ENCODE measurements around the gene NOD1. TPM values are rescaled to one million over a fixed set of nuclear protein-coding genes. Genes with fewer than 3 reads are reported as not detected.

The NOD1 gene
- total and polyA plus RNA-seq, 2 of the 8 experiments (the other 6 are each of a cell fraction or from before 2014, with no cell fraction given), result 3.8 to 6.5 TPM

GRCh38 chr7:30380294-30380693, 98.3 kb downstream of the NOD1 start:
- Histone ChIP-seq H3K4me3 (ENCODE audit: extremely low read depth in 1 of 4, insufficient read depth in 2 of 4, low read depth in 3 of 4, low read length in 4 of 4) (no peak overlapping the region), H3K23me2 (ENCODE audit: low read depth, low read length) (no peaks in the 10 kb centered on the region), H2BK12ac (ENCODE audit: low read depth, low read length) (no peak overlapping the region), H3K4me2 (ENCODE audit: insufficient read depth in 1 of 2, low read depth in 2 of 2, low read length in 2 of 2) (no peak overlapping the region), H3K79me1 (ENCODE audit: low read depth, low read length) (no peaks in the 10 kb centered on the region), H2AFZ (ENCODE audit: low read length) (no peak overlapping the region), H3K4ac (replicated peaks; ENCODE audit: insufficient read length, low read depth, low read length) (no peak overlapping the region), H2BK120ac (replicated peaks; ENCODE audit: low read depth, low read length) (no peak overlapping the region), H4K8ac (ENCODE audit: extremely low read depth, insufficient read depth, low read length) (no peak overlapping the region), H3K36me3 (ENCODE audit: control insufficient read depth in 2 of 4, insufficient read depth in 4 of 4, low read length in 3 of 4) (no peaks in the 10 kb centered on the region), H4K5ac (ENCODE audit: insufficient read length, low read depth, low read length) (no peak overlapping the region), H3K4me1 (replicated peaks in 1 of 4; ENCODE audit: control insufficient read depth in 3 of 4, insufficient read depth in 4 of 4, low read length in 3 of 4) (no peaks in the 10 kb centered on the region), H3K18ac (ENCODE audit: extremely low read depth, low read length) (no peak overlapping the region), H2AK5ac (ENCODE audit: low read depth, low read length) (no peak overlapping the region), H3K9me3 (ENCODE audit: insufficient read depth in 2 of 2, low read depth in 1 of 2, low read length in 1 of 2) (no peaks in the 10 kb centered on the region), H3K79me2 (ENCODE audit: control insufficient read depth in 1 of 2, insufficient read depth in 2 of 2, low read length in 2 of 2) (no peaks in the 10 kb centered on the region), H2BK5ac (ENCODE audit: low read depth, low read length) (no peak overlapping the region), H2BK15ac (ENCODE audit: low read length) (no peak overlapping the region), H3K56ac (replicated peaks; ENCODE audit: insufficient read length, low read depth, low read length) (no peak overlapping the region), H2BK20ac (ENCODE audit: low read length) (no peak overlapping the region), H3K9ac (replicated peaks in 1 of 4; ENCODE audit: extremely low read depth in 1 of 4, low read depth in 3 of 4, low read length in 3 of 4) (no peak overlapping the region), H3K23ac (ENCODE audit: insufficient read length) (no peak overlapping the region), H3K14ac (ENCODE audit: insufficient read length) (no peak overlapping the region), H3K27ac (ENCODE audit: low read depth, low read length) (no peak overlapping the region), H4K20me1 (replicated peaks in 1 of 2; ENCODE audit: control insufficient read depth in 1 of 2, insufficient read depth in 2 of 2, low read length in 2 of 2) (no peaks in the 10 kb centered on the region), H3K27me3 (replicated peaks in 1 of 4; ENCODE audit: control insufficient read depth in 3 of 4, extremely low read depth in 1 of 4, insufficient read depth in 3 of 4, low read length in 3 of 4) (no peaks in the 10 kb centered on the region), H4K91ac (replicated peaks; ENCODE audit: insufficient read length, low read length) (no peak overlapping the region)
- 97% methylated on average over 2 of the region's 2 CpGs; no CpG with 5 or more reads in 1 of the 2 experiments for WGBS, 2 experiments (ENCODE audit: extremely low coverage in 1 of 2, insufficient coverage in 1 of 2, insufficient read length in 1 of 2, insufficient replicate concordance in 2 of 2, low coverage in 1 of 2, low lambda C conversion rate in 2 of 2, missing lambda C conversion rate in 1 of 2)
- CTCF ChIA-PET (ENCODE audit: partially characterized antibody), result no interaction called here
- no peak for FAIRE-seq
- no peak for DNase-seq (ENCODE audit: low read depth in 1 of 2, low spot score in 2 of 2)
- no peak for TF ChIP-seq TEAD4 (IDR thresholded peaks at IDR 0.05; ENCODE audit: low read depth, low read length)
- TF ChIP-seq CBX8 (IDR thresholded peaks at IDR 0.05; ENCODE audit: borderline replicate concordance, low read depth, low read length), result no peak
- no peak for TF ChIP-seq ZNF274 (IDR thresholded peaks at IDR 0.05; ENCODE audit: borderline replicate concordance, extremely low read depth, low read length)
- POLR2A ChIA-PET (ENCODE audit: partially characterized antibody), result no interaction called here

All from H1 (cell line).